HEK293 (cell line): Measurements from ENCODE around the gene KIF5A.

Experiments
- CTCF ChIA-PET: fragments of 350-600 bp; formaldehyde crosslinking; extraction: SDS; loops from one replicate; lab custom pipeline; 2021; ENCODE audit warnings: antibody characterized with exemption; lab: Yijun Ruan, JAX
- POLR2A ChIA-PET: fragments of 300-600 bp; formaldehyde crosslinking; extraction: SDS; loops from one replicate; lab custom pipeline; 2020; ENCODE audit warnings: antibody characterized with exemption, inconsistent platforms; lab: Yijun Ruan, JAX
- H3K27ac ChIP-seq: fragments of 200-500 bp; sonication (Bioruptor generic); 2 replicates; pipeline ENCODE4 v1.5.1; 2014; ENCODE audit warnings: low read depth, low read length, control low read depth, inconsistent platforms; ENCODE audit errors: extremely low read depth
- H3K36me3 ChIP-seq, 2 experiments: fragments of 200-500 bp in 1 of 2; sonication (Bioruptor generic) in 1 of 2; 1 replicate in 1 of 2; 2 replicates in 1 of 2; pipeline ENCODE4 v1.5.1; 2014 to 2017; ENCODE audit warnings: inconsistent platforms in 2 of 2, low read length in 2 of 2; ENCODE audit not compliant: control insufficient read depth in 2 of 2, insufficient read depth in 1 of 2
- H3K4me1 ChIP-seq: fragments of 200-500 bp; sonication (Bioruptor generic); 2 replicates; pipeline ENCODE4 v1.5.1; 2014; ENCODE audit warnings: mild to moderate bottlenecking, low read length, inconsistent platforms; ENCODE audit not compliant: control insufficient read depth, insufficient read depth
- H3K4me3 ChIP-seq: 2 replicates; pipeline ENCODE4 v1.5.1; 2011; ENCODE audit warnings: low read depth, mild to moderate bottlenecking, control low read depth, low read length, moderate library complexity
- H3K9me3 ChIP-seq: fragments of 200-500 bp; sonication (Bioruptor generic); 2 replicates; pipeline ENCODE4 v1.5.1; 2014; ENCODE audit warnings: low read depth, low read length, inconsistent platforms; ENCODE audit not compliant: control insufficient read depth, insufficient read depth
- HOXA7 ChIP-seq: sonication (generic); formaldehyde crosslinking; IDR thresholded peaks from 2 replicates; pipeline ENCODE4 v1.8.1; 2022; ENCODE audit warnings: missing genetic modification reagents, borderline replicate concordance
- KLF9 ChIP-seq: fragments of 450-650 bp; formaldehyde crosslinking; IDR thresholded peaks from 2 replicates; pipeline ENCODE4 v1.5.1; 2016; ENCODE audit warnings: missing biosample characterization, missing genetic modification characterization, low read depth
- OVOL3 ChIP-seq: fragments of 450-650 bp; formaldehyde crosslinking; IDR thresholded peaks from 2 replicates; pipeline ENCODE4 v1.5.1; 2016; ENCODE audit warnings: missing biosample characterization, missing genetic modification characterization
- SP2 ChIP-seq: fragments of 450-650 bp; formaldehyde crosslinking; IDR thresholded peaks from 2 replicates; pipeline ENCODE4 v1.5.1; 2016; ENCODE audit warnings: missing biosample characterization, missing genetic modification characterization
- ZBTB20 ChIP-seq: fragments of 450-650 bp; formaldehyde crosslinking; IDR thresholded peaks from 2 replicates; pipeline ENCODE4 v1.5.1; 2016; ENCODE audit warnings: missing biosample characterization, missing genetic modification characterization
- ZFHX2 ChIP-seq: fragments of 450-650 bp; formaldehyde crosslinking; conservative IDR thresholded peaks from 2 replicates; pipeline ENCODE4 v1.5.1; 2016; ENCODE audit warnings: missing biosample characterization, missing genetic modification characterization
- ZNF175 ChIP-seq: fragments of 450-650 bp; formaldehyde crosslinking; IDR thresholded peaks from 2 replicates; pipeline ENCODE4 v1.5.1; 2016; ENCODE audit warnings: missing biosample characterization, missing genetic modification characterization
- ZNF335 ChIP-seq: fragments of 450-650 bp; formaldehyde crosslinking; conservative IDR thresholded peaks from 2 replicates; pipeline ENCODE4 v1.5.1; 2016; ENCODE audit warnings: missing biosample characterization, missing genetic modification characterization
- ZNF416 ChIP-seq: fragments of 450-650 bp; formaldehyde crosslinking; IDR thresholded peaks from 2 replicates; pipeline ENCODE4 v1.5.1; 2016; ENCODE audit warnings: missing biosample characterization, missing genetic modification characterization
- ZNF473 ChIP-seq: fragments of 450-650 bp; formaldehyde crosslinking; IDR thresholded peaks from 2 replicates; pipeline ENCODE4 v1.5.1; 2017; ENCODE audit warnings: missing biosample characterization, missing genetic modification characterization
- ZNF48 ChIP-seq: fragments of 450-650 bp; formaldehyde crosslinking; IDR thresholded peaks from 2 replicates; pipeline ENCODE4 v1.5.1; 2016; ENCODE audit warnings: missing biosample characterization, missing genetic modification characterization
- ZNF530 ChIP-seq: fragments of 450-650 bp; formaldehyde crosslinking; IDR thresholded peaks from 2 replicates; pipeline ENCODE4 v1.5.1; 2016; ENCODE audit warnings: low read depth, missing biosample characterization, missing genetic modification characterization
- ZNF561 ChIP-seq: fragments of 450-650 bp; IDR thresholded peaks from 2 replicates; pipeline ENCODE4 v1.5.1; 2018; ENCODE audit warnings: missing biosample characterization, missing genetic modification characterization, borderline replicate concordance
- ZNF660 ChIP-seq: fragments of 450-650 bp; IDR thresholded peaks from 2 replicates; pipeline ENCODE4 v1.5.1; 2018; ENCODE audit warnings: missing biosample characterization, mild to moderate bottlenecking, missing genetic modification characterization
- ZSCAN23 ChIP-seq: fragments of 450-650 bp; formaldehyde crosslinking; IDR thresholded peaks from 2 replicates; pipeline ENCODE4 v1.5.1; 2016; ENCODE audit warnings: missing biosample characterization, missing genetic modification characterization
- ZXDB ChIP-seq: fragments of 450-650 bp; formaldehyde crosslinking; IDR thresholded peaks from 2 replicates; pipeline ENCODE4 v1.5.1; 2016; ENCODE audit warnings: missing biosample characterization, missing genetic modification characterization
- TF ChIP-seq, protein P1 (sequence below): fragments of 450-650 bp; formaldehyde crosslinking; IDR thresholded peaks from 2 replicates; pipeline ENCODE4 v1.5.1; 2017; ENCODE audit warnings: missing biosample characterization, missing genetic modification characterization
- TF ChIP-seq, protein P2 (sequence below): fragments of 450-650 bp; formaldehyde crosslinking; IDR thresholded peaks from 2 replicates; pipeline ENCODE4 v1.5.1; 2016; ENCODE audit warnings: missing biosample characterization, missing genetic modification characterization
- TF ChIP-seq, protein P3 (sequence below): fragments of 450-650 bp; formaldehyde crosslinking; conservative IDR thresholded peaks from 2 replicates; pipeline ENCODE4 v1.5.1; 2016; ENCODE audit warnings: low read depth, missing biosample characterization, missing genetic modification characterization

The KIF5A gene

GRCh38 chr12:57623385-57623784 is 73.5 kb downstream of the KIF5A start:
- Histone ChIP-seq H3K4me1 (no peaks in the 10 kb centered on the region), H3K36me3 (peaks cover 0 to 49% of the 10 kb centered on the region in 2 experiments; a peak in 1 of 3 replicates), H3K27ac (no peak overlapping the region), H3K4me3 (no peak overlapping the region), H3K9me3 (no peaks in the 10 kb centered on the region)
- ChIA-PET POLR2A (no interaction called here), CTCF (interaction anchor here (0.9 to 1.5 kb wide), 3 partner anchors 10 to 64 kb away, joined by 3 to 5 read pairs (median 4); no protein-coding TSS in a partner anchor)
- no peak for TF ChIP-seq SP2 (tag by site-specific recombination)
- no peak for TF ChIP-seq ZBTB20 (tag by site-specific recombination)
- no peak for TF ChIP-seq HOXA7 (CRISPR knock-in tag)
- no peak for TF ChIP-seq ZNF660 (tag by site-specific recombination)
- no peak for TF ChIP-seq ZSCAN23 (tag by site-specific recombination)
- TF ChIP-seq, protein P1, sequence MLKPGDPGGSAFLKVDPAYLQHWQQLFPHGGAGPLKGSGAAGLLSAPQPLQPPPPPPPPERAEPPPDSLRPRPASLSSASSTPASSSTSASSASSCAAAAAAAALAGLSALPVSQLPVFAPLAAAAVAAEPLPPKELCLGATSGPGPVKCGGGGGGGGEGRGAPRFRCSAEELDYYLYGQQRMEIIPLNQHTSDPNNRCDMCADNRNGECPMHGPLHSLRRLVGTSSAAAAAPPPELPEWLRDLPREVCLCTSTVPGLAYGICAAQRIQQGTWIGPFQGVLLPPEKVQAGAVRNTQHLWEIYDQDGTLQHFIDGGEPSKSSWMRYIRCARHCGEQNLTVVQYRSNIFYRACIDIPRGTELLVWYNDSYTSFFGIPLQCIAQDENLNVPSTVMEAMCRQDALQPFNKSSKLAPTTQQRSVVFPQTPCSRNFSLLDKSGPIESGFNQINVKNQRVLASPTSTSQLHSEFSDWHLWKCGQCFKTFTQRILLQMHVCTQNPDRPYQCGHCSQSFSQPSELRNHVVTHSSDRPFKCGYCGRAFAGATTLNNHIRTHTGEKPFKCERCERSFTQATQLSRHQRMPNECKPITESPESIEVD: no peak
- TF ChIP-seq KLF9 (tag by site-specific recombination): no peak
- TF ChIP-seq ZNF561 (tag by site-specific recombination): no peak
- TF ChIP-seq ZFHX2 (tag by site-specific recombination): no peak
- TF ChIP-seq ZNF335 (tag by site-specific recombination): no peak
- no peak for TF ChIP-seq ZNF473 (tag by site-specific recombination)
- TF ChIP-seq ZXDB: no peak
- TF ChIP-seq ZNF416 (tag by site-specific recombination): no peak
- TF ChIP-seq, protein P2, sequence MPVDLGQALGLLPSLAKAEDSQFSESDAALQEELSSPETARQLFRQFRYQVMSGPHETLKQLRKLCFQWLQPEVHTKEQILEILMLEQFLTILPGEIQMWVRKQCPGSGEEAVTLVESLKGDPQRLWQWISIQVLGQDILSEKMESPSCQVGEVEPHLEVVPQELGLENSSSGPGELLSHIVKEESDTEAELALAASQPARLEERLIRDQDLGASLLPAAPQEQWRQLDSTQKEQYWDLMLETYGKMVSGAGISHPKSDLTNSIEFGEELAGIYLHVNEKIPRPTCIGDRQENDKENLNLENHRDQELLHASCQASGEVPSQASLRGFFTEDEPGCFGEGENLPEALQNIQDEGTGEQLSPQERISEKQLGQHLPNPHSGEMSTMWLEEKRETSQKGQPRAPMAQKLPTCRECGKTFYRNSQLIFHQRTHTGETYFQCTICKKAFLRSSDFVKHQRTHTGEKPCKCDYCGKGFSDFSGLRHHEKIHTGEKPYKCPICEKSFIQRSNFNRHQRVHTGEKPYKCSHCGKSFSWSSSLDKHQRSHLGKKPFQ (tag by site-specific recombination): no peak
- TF ChIP-seq, protein P3, sequence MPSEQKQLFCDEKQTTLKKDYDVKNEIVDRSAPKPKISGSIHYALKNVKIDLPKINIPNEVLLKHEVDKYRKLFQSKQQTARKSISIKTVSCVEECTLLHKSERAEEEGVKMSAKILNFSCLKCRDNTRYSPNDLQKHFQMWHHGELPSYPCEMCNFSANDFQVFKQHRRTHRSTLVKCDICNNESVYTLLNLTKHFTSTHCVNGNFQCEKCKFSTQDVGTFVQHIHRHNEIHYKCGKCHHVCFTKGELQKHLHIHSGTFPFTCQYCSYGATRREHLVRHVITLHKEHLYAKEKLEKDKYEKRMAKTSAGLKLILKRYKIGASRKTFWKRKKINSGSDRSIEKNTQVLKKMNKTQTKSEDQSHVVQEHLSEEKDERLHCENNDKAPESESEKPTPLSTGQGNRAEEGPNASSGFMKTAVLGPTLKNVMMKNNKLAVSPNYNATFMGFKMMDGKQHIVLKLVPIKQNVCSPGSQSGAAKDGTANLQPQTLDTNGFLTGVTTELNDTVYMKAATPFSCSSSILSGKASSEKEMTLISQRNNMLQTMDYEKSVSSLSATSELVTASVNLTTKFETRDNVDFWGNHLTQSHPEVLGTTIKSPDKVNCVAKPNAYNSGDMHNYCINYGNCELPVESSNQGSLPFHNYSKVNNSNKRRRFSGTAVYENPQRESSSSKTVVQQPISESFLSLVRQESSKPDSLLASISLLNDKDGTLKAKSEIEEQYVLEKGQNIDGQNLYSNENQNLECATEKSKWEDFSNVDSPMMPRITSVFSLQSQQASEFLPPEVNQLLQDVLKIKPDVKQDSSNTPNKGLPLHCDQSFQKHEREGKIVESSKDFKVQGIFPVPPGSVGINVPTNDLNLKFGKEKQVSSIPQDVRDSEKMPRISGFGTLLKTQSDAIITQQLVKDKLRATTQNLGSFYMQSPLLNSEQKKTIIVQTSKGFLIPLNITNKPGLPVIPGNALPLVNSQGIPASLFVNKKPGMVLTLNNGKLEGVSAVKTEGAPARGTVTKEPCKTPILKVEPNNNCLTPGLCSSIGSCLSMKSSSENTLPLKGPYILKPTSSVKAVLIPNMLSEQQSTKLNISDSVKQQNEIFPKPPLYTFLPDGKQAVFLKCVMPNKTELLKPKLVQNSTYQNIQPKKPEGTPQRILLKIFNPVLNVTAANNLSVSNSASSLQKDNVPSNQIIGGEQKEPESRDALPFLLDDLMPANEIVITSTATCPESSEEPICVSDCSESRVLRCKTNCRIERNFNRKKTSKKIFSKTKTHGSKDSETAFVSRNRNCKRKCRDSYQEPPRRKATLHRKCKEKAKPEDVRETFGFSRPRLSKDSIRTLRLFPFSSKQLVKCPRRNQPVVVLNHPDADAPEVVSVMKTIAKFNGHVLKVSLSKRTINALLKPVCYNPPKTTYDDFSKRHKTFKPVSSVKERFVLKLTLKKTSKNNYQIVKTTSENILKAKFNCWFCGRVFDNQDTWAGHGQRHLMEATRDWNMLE (tag by site-specific recombination): no peak
- no peak for TF ChIP-seq ZNF48 (tag by site-specific recombination)
- TF ChIP-seq ZNF175 (tag by site-specific recombination): no peak
- TF ChIP-seq OVOL3 (tag by site-specific recombination): no peak
- no peak for TF ChIP-seq ZNF530 (tag by site-specific recombination)
